HG03565 (cell line): ENCODE data around the gene PCDHGB7.
A peak's percentile ranks its signal among the peaks of the same experiment; 100 is the strongest.
"Not testable (repeated sequence)": the region's sequence is repeated elsewhere in the genome, so short reads cannot be mapped to it uniquely, and the experiment has no call there.

Experiments
- ATAC-seq: cut with Tn5 transposase; IDR thresholded peaks from one replicate; pipeline ENCODE4 v1.9.1; 2021; ENCODE audit warnings: mild to moderate bottlenecking, moderate library complexity; ENCODE audit not compliant: unreplicated experiment

The PCDHGB7 gene

DNA sequence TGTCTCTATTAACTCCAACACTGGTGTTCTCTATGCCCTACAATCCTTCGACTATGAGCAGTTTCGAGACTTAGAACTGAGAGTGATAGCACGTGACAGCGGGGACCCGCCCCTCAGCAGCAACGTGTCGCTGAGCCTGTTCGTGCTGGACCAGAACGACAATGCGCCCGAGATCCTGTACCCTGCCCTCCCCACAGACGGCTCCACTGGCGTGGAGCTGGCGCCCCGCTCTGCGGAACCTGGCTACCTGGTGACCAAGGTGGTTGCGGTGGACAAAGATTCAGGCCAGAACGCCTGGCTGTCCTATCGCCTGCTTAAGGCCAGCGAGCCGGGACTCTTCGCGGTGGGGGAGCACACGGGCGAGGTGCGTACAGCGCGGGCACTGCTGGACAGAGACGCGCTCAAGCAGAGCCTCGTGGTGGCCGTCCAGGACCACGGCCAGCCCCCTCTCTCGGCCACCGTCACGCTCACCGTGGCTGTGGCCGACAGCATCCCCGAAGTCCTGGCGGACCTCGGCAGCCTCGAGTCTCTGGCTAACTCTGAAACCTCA lies 5.3 kb downstream of the PCDHGB7 start:
- ATAC-seq, result no peak

GRCh38 chr5:141427783-141428426 lies 10.4 kb downstream of the PCDHGB7 start:
- no peak for ATAC-seq

DNA sequence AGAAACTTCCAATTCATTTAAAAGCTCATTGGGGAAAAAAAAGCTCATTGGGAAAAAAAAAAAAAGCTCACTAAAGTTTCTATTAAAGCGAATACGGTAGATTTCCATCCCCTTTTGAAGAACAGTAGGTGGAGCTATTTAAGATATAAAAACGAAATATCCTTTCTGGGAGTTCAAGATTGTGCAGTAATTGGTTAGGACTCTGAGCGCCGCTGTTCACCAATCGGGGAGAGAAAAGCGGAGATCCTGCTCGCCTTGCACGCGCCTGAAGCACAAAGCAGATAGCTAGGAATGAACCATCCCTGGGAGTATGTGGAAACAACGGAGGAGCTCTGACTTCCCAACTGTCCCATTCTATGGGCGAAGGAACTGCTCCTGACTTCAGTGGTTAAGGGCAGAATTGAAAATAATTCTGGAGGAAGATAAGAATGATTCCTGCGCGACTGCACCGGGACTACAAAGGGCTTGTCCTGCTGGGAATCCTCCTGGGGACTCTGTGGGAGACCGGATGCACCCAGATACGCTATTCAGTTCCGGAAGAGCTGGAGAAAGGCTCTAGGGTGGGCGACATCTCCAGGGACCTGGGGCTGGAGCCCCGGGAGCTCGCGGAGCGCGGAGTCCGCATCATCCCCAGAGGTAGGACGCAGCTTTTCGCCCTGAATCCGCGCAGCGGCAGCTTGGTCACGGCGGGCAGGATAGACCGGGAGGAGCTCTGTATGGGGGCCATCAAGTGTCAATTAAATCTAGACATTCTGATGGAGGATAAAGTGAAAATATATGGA lies 13.0 kb downstream of the PCDHGB7 start, which contains the start of gene PCDHGA12:
TSS of gene PCDHGA12 (plus strand) at position 176 of the 782 bp plus-strand sequence. CDS start at position 429, 253 bp downstream.
- ATAC-seq, result peak; percentile 92

DNA sequence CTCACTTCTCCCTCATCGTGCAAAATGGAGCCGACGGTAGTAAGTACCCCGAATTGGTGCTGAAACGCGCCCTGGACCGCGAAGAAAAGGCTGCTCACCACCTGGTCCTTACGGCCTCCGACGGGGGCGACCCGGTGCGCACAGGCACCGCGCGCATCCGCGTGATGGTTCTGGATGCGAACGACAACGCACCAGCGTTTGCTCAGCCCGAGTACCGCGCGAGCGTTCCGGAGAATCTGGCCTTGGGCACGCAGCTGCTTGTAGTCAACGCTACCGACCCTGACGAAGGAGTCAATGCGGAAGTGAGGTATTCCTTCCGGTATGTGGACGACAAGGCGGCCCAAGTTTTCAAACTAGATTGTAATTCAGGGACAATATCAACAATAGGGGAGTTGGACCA lies 13.8 kb downstream of the PCDHGB7 start:
- no peak for ATAC-seq

DNA sequence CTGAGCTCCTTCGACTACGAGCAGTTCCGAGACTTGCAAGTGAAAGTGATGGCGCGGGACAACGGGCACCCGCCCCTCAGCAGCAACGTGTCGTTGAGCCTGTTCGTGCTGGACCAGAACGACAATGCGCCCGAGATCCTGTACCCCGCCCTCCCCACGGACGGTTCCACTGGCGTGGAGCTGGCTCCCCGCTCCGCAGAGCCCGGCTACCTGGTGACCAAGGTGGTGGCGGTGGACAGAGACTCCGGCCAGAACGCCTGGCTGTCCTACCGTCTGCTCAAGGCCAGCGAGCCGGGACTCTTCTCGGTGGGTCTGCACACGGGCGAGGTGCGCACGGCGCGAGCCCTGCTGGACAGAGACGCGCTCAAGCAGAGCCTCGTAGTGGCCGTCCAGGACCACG lies 14.8 kb downstream of the PCDHGB7 start:
- not testable (repeated sequence) for ATAC-seq

DNA sequence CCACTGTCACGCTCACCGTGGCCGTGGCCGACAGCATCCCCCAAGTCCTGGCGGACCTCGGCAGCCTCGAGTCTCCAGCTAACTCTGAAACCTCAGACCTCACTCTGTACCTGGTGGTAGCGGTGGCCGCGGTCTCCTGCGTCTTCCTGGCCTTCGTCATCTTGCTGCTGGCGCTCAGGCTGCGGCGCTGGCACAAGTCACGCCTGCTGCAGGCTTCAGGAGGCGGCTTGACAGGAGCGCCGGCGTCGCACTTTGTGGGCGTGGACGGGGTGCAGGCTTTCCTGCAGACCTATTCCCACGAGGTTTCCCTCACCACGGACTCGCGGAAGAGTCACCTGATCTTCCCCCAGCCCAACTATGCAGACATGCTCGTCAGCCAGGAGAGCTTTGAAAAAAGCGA lies 15.2 kb downstream of the PCDHGB7 start:
- ATAC-seq, result not testable (repeated sequence)

DNA sequence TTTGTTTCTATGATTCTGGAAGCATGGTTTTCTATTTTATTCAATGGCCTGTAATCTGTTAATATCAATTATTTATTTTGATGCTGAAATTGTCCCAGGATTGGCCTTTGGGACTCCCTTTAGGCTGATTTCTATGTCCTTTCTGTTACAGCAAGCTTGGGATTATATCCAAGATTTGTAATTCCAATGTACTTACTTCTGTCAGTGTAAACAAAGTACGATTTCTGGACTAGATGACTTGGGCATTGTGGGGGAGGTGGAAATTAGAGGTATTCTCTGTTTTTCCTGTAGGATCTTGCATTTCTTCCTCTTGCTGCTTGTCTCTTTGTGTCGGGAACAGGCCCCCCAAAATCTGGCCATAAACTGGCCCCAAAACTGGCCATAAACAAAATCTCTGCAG lies 16.5 kb downstream of the PCDHGB7 start:
- no peak for ATAC-seq

GRCh38 chr5:141437221-141437620 lies 19.7 kb downstream of the PCDHGB7 start:
- ATAC-seq, result no peak

GRCh38 chr5:141439411-141440141 lies 22.1 kb downstream of the PCDHGB7 start:
- no peak for ATAC-seq

DNA sequence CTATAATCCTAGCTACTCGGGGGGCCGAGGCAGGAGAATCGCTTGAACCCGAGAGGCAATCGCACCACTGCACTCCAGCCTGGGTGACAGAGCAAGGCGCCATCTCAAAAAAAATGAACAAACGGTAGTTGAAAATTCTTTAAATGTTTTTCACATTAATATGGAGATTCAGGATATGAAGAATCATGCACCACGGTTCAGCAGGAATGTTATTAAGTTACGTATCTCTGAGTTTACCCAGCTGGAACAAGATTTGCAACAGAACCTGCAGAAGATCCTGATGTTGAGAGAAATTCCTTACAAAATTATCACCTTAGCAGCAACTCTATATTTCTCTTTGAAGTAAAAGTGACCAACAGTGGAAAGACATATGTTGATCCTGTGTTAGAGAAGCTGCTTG lies 22.9 kb downstream of the PCDHGB7 start:
- ATAC-seq, result no peak

DNA sequence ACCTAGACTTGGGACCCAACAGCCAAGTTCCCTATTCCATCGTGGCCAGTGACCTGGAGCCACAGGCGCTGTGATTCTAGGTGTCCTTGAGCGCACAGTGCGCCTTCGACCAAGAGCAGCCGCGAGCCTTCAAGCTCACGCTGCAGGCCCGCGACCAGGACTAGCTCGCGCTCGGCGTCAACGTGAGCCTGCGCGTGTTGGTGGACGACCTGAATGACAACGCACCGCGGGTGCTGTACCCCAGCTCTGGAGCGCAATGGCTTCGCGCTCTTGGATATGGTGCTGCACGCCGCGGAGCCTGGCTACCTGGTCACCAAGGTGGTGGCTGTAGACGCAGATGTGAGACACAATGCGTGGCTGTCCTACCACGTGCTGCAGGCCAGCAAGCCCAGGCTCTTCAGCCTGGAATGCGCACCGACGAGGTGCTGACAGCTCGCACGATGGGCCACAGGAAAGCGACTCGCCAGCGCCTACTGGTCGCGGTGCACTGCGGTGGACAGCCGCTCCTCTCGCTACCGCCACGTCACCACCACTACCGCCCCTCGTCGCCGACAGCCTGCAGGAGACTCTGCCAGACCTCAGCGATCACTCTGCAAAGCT lies 24.2 kb downstream of the PCDHGB7 start:
- no peak for ATAC-seq

- ATAC-seq, result no peak
These were observed 47.9 kb downstream of the PCDHGB7 start for GRCh38 chr5:141465351-141465750.
